ENCODE data around the gene IL13RA2.

DNA sequence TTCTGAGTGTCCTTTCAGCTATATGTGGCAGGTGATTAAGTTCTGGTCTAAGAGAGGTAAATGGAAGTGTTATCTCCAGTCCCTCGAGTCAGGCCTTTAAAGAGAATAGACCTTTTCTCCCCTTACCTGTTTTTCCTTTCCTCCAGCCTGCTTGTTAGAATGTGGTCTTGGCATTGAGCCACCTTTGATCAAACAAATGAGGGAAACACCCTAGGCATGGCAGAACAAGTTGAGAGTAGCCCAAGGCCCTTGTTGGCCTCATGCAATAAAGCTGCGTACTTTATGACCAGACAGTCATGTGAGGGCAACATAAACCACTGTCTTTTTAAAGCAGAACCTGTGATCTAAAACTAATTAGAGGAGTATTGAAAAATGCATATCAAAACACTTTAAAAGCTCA, 13.2 kb upstream of the IL13RA2 start:
- TF ChIP-seq, protein P1, sequence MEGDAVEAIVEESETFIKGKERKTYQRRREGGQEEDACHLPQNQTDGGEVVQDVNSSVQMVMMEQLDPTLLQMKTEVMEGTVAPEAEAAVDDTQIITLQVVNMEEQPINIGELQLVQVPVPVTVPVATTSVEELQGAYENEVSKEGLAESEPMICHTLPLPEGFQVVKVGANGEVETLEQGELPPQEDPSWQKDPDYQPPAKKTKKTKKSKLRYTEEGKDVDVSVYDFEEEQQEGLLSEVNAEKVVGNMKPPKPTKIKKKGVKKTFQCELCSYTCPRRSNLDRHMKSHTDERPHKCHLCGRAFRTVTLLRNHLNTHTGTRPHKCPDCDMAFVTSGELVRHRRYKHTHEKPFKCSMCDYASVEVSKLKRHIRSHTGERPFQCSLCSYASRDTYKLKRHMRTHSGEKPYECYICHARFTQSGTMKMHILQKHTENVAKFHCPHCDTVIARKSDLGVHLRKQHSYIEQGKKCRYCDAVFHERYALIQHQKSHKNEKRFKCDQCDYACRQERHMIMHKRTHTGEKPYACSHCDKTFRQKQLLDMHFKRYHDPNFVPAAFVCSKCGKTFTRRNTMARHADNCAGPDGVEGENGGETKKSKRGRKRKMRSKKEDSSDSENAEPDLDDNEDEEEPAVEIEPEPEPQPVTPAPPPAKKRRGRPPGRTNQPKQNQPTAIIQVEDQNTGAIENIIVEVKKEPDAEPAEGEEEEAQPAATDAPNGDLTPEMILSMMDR (IDR thresholded peaks at IDR 0.05), result no peak
- TF ChIP-seq, protein P2, sequence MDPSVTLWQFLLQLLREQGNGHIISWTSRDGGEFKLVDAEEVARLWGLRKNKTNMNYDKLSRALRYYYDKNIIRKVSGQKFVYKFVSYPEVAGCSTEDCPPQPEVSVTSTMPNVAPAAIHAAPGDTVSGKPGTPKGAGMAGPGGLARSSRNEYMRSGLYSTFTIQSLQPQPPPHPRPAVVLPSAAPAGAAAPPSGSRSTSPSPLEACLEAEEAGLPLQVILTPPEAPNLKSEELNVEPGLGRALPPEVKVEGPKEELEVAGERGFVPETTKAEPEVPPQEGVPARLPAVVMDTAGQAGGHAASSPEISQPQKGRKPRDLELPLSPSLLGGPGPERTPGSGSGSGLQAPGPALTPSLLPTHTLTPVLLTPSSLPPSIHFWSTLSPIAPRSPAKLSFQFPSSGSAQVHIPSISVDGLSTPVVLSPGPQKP (IDR thresholded peaks at IDR 0.05; ENCODE audit: low read depth, low read length), result no peak
- TF ChIP-seq, protein P3, sequence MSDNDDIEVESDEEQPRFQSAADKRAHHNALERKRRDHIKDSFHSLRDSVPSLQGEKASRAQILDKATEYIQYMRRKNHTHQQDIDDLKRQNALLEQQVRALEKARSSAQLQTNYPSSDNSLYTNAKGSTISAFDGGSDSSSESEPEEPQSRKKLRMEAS (IDR thresholded peaks at IDR 0.05), result no peak
- TF ChIP-seq FOXS1 (CRISPR knock-in tag; IDR thresholded peaks at IDR 0.05) (no peak), EHF (CRISPR knock-in tag; IDR thresholded peaks at IDR 0.05) (no peak), KDM5A (IDR thresholded peaks at IDR 0.05) (no peak), JUN (IDR thresholded peaks at IDR 0.05) (no peak), BHLHE40 (IDR thresholded peaks at IDR 0.05; ENCODE audit: low read depth, low read length) (no peak), RCOR1 (IDR thresholded peaks at IDR 0.05; ENCODE audit: low read depth, low read length) (no peak), EP300 (IDR thresholded peaks at IDR 0.05) (no peak), MAFK (IDR thresholded peaks at IDR 0.05; ENCODE audit: partially characterized antibody) (no peak), MAZ (IDR thresholded peaks at IDR 0.05; ENCODE audit: borderline replicate concordance, low read depth, low read length) (no peak)
- TF ChIP-seq, protein P4, sequence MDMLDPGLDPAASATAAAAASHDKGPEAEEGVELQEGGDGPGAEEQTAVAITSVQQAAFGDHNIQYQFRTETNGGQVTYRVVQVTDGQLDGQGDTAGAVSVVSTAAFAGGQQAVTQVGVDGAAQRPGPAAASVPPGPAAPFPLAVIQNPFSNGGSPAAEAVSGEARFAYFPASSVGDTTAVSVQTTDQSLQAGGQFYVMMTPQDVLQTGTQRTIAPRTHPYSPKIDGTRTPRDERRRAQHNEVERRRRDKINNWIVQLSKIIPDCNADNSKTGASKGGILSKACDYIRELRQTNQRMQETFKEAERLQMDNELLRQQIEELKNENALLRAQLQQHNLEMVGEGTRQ (IDR thresholded peaks at IDR 0.05), result no peak
- TF ChIP-seq, protein P5, sequence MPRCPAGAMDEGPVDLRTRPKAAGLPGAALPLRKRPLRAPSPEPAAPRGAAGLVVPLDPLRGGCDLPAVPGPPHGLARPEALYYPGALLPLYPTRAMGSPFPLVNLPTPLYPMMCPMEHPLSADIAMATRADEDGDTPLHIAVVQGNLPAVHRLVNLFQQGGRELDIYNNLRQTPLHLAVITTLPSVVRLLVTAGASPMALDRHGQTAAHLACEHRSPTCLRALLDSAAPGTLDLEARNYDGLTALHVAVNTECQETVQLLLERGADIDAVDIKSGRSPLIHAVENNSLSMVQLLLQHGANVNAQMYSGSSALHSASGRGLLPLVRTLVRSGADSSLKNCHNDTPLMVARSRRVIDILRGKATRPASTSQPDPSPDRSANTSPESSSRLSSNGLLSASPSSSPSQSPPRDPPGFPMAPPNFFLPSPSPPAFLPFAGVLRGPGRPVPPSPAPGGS (IDR thresholded peaks at IDR 0.05), result no peak
